Fibroblast of lung (primary cell): ENCODE results near the gene PSRC1.

Experiments
- EZH2 ChIP-seq: IDR thresholded peaks from 2 replicates; pipeline ENCODE4 v1.5.1; 2012; ENCODE audit warnings: low read length, control low read depth, mild to moderate bottlenecking; ENCODE audit errors: missing control alignments
- TF ChIP-seq, protein P1 (sequence below), 2 donors: IDR thresholded peaks in 1 of 2; conservative IDR thresholded peaks in 1 of 2; 1 replicate in 1 of 2; 2 replicates in 1 of 2; pipeline ENCODE4 v1.5.1; 2011 to 2012; ENCODE audit warnings: low read length in 2 of 2, control low read depth in 1 of 2, inconsistent platforms in 1 of 2, low read depth in 1 of 2, mild to moderate bottlenecking in 1 of 2

DNA sequence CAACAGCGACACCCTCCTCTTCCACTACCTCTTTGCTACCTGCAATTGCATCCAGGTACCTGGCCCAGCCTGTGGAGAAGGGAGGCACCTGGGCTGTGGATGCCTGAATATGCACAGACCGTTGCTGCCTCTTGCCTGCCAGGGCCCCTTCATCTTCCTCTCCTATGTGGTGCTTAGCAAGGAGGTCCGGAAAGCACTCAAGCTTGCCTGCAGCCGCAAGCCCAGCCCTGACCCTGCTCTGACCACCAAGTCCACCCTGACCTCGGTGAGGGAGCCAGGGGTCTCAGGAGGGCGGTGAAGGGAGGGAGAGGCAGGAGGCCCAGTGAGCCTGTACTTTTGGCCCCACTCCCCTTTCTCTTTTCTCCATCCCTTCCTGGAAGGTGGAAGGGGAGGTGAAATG is 11.5 kb downstream of the PSRC1 start:
- TF ChIP-seq, protein P1, sequence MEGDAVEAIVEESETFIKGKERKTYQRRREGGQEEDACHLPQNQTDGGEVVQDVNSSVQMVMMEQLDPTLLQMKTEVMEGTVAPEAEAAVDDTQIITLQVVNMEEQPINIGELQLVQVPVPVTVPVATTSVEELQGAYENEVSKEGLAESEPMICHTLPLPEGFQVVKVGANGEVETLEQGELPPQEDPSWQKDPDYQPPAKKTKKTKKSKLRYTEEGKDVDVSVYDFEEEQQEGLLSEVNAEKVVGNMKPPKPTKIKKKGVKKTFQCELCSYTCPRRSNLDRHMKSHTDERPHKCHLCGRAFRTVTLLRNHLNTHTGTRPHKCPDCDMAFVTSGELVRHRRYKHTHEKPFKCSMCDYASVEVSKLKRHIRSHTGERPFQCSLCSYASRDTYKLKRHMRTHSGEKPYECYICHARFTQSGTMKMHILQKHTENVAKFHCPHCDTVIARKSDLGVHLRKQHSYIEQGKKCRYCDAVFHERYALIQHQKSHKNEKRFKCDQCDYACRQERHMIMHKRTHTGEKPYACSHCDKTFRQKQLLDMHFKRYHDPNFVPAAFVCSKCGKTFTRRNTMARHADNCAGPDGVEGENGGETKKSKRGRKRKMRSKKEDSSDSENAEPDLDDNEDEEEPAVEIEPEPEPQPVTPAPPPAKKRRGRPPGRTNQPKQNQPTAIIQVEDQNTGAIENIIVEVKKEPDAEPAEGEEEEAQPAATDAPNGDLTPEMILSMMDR (conservative IDR thresholded peaks at IDR 0.05 in 1 of 2, IDR thresholded peaks at IDR 0.05 in 1 of 2; ENCODE audit: low read depth in 1 of 2, low read length in 2 of 2) = no peak
- TF ChIP-seq EZH2 = no peak
